Thyroid gland (tissue), 4 donors: ENCODE data around the gene SACM1L.

Source experiments
- POLR2A ChIP-seq, 2 donors: fragments of 450-650 bp; IDR thresholded peaks; one replicate each; pipeline ENCODE4 v1.6.1; 2017; ENCODE audit warnings: antibody characterized with exemption in 2 of 2, mild to moderate bottlenecking in 2 of 2, moderate library complexity in 1 of 2
- TF ChIP-seq, protein P1 (sequence below), 6 experiments: fragments of 200-600 bp in 3 of 6; fragments of 450-650 bp in 3 of 6; sonication (generic) in 3 of 6; IDR thresholded peaks; one replicate each; pipeline ENCODE4 v1.5.1; 2016 to 2019; ENCODE audit warnings: antibody characterized with exemption in 6 of 6, mild to moderate bottlenecking in 2 of 6, inconsistent platforms in 1 of 6, moderate library complexity in 1 of 6

GRCh38 chr3:45693941-45694521, 4.8 kb downstream of the SACM1L start:
- no peak for TF ChIP-seq POLR2A (IDR thresholded peaks at IDR 0.05)
- TF ChIP-seq, protein P1, sequence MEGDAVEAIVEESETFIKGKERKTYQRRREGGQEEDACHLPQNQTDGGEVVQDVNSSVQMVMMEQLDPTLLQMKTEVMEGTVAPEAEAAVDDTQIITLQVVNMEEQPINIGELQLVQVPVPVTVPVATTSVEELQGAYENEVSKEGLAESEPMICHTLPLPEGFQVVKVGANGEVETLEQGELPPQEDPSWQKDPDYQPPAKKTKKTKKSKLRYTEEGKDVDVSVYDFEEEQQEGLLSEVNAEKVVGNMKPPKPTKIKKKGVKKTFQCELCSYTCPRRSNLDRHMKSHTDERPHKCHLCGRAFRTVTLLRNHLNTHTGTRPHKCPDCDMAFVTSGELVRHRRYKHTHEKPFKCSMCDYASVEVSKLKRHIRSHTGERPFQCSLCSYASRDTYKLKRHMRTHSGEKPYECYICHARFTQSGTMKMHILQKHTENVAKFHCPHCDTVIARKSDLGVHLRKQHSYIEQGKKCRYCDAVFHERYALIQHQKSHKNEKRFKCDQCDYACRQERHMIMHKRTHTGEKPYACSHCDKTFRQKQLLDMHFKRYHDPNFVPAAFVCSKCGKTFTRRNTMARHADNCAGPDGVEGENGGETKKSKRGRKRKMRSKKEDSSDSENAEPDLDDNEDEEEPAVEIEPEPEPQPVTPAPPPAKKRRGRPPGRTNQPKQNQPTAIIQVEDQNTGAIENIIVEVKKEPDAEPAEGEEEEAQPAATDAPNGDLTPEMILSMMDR (IDR thresholded peaks at IDR 0.05), result no peak
